SU-DHL-6 (cell line): ENCODE results near the gene ELF4.

Experiments used
- H2AFZ ChIP-seq: fragments of 200-600 bp; sonication (generic); 2 replicates; pipeline ENCODE4 v1.6.1; 2014; ENCODE audit warnings: low read depth, mild to moderate bottlenecking, moderate library complexity, mixed read lengths, antibody characterized with exemption, low read length; ENCODE audit not compliant: severe bottlenecking
- H3F3A ChIP-seq: fragments of 200-600 bp; shearing (Covaris generic); 2 replicates; pipeline ENCODE4 v1.6.0; 2016; ENCODE audit warnings: antibody characterized with exemption, mild to moderate bottlenecking; ENCODE audit not compliant: insufficient read depth
- H3K27ac ChIP-seq: fragments of 200-600 bp; sonication (generic); 2 replicates; pipeline ENCODE4 v1.5.1; 2016; ENCODE audit warnings: low read depth, mild to moderate bottlenecking, low read length, moderate library complexity, mixed read lengths
- H3K27me3 ChIP-seq: fragments of 200-600 bp; sonication (generic), shearing (Covaris generic); 2 replicates; pipeline ENCODE4 v1.6.0; 2014; ENCODE audit warnings: mild to moderate bottlenecking, low read length
- H3K36me3 ChIP-seq: fragments of 200-600 bp; sonication (generic); 2 replicates; pipeline ENCODE4 v1.6.1; 2014; ENCODE audit warnings: mild to moderate bottlenecking, low read length, mixed read lengths
- H3K4me2 ChIP-seq: fragments of 300-600, 200-600 bp; shearing (Covaris generic), sonication (generic); 2 replicates; pipeline ENCODE4 v1.6.0; 2014; ENCODE audit warnings: low read length, low read depth, mild to moderate bottlenecking; ENCODE audit not compliant: poor library complexity, severe bottlenecking
- H3K4me3 ChIP-seq: fragments of 200-600 bp; sonication (generic); 2 replicates; pipeline ENCODE4 v1.5.1; 2014; ENCODE audit warnings: antibody characterized with exemption, low read length, mild to moderate bottlenecking, mixed read lengths; ENCODE audit not compliant: insufficient read depth, poor library complexity, severe bottlenecking
- H3K79me2 ChIP-seq: fragments of 200-600 bp; sonication (generic); 2 replicates; pipeline ENCODE4 v1.6.1; 2014; ENCODE audit warnings: mild to moderate bottlenecking, low read length, moderate library complexity; ENCODE audit not compliant: insufficient read depth
- H3K9ac ChIP-seq: fragments of 200-600 bp; sonication (generic); 2 replicates; pipeline ENCODE4 v1.7.0; 2014; ENCODE audit warnings: mild to moderate bottlenecking, low read length
- H3K9me2 ChIP-seq: fragments of 200-600 bp; sonication (generic); replicated peaks from 2 replicates; pipeline ENCODE4 v1.6.1; 2014; ENCODE audit warnings: low read length; ENCODE audit not compliant: insufficient read depth
- H3K9me3 ChIP-seq: fragments of 200-600 bp; sonication (generic); 2 replicates; pipeline ENCODE4 v1.6.1; 2014; ENCODE audit warnings: low read length, mixed read lengths; ENCODE audit not compliant: insufficient read depth
- H4K20me1 ChIP-seq: fragments of 200-600 bp; sonication (generic); 2 replicates; pipeline ENCODE4 v1.6.1; 2014; ENCODE audit warnings: low read depth, mild to moderate bottlenecking, antibody characterized with exemption, low read length, moderate library complexity, mixed read lengths
- EZH2phosphoT487 ChIP-seq: fragments of 200-600 bp; sonication (generic), shearing (Covaris generic); conservative IDR thresholded peaks from 2 replicates; pipeline ENCODE4 v1.6.1; 2018; ENCODE audit warnings: mild to moderate bottlenecking, antibody characterized with exemption, low read length, moderate library complexity, mixed read lengths
- TF ChIP-seq, protein P1 (sequence below): fragments of 200-600 bp; sonication (generic); IDR thresholded peaks from one replicate; pipeline ENCODE4 v1.5.1; 2017; ENCODE audit warnings: antibody characterized with exemption, mild to moderate bottlenecking, low read length, moderate library complexity; ENCODE audit not compliant: insufficient read depth, poor library complexity, severe bottlenecking

Gene ELF4

DNA sequence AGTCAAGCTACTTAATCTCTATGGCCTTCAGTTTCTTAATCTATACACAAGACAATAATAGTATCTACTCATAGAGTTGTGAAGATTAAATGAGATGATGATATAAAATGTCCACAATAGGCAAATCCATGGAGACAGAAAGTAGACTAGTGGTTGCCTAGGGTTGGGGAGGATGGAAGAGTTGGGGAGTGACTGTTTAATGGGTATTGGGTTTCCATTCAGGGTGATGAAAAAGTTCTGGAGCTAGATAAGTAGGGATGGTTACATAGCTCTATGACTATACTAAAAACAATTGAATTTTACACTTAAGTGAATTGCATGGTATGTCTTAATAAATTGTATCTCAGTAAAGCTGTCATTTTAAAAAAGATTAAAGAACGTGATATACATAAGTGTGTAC, 92.2 kb downstream of the ELF4 start:
- no peaks in the 10 kb centered on the region for H3F3A ChIP-seq
- no peaks in the 10 kb centered on the region for H3K9me2 ChIP-seq
- H3K9me3 ChIP-seq, result no peaks in the 10 kb centered on the region
- H3K9ac ChIP-seq, result no peak overlapping the region
- no peaks in the 10 kb centered on the region for H4K20me1 ChIP-seq
- no peaks in the 10 kb centered on the region for H3K27me3 ChIP-seq
- no peak overlapping the region for H2AFZ ChIP-seq
- H3K27ac ChIP-seq, result no peak overlapping the region
- no peak overlapping the region for H3K4me2 ChIP-seq
- H3K79me2 ChIP-seq, result no peaks in the 10 kb centered on the region
- no peak for TF ChIP-seq EZH2phosphoT487
- TF ChIP-seq, protein P1, sequence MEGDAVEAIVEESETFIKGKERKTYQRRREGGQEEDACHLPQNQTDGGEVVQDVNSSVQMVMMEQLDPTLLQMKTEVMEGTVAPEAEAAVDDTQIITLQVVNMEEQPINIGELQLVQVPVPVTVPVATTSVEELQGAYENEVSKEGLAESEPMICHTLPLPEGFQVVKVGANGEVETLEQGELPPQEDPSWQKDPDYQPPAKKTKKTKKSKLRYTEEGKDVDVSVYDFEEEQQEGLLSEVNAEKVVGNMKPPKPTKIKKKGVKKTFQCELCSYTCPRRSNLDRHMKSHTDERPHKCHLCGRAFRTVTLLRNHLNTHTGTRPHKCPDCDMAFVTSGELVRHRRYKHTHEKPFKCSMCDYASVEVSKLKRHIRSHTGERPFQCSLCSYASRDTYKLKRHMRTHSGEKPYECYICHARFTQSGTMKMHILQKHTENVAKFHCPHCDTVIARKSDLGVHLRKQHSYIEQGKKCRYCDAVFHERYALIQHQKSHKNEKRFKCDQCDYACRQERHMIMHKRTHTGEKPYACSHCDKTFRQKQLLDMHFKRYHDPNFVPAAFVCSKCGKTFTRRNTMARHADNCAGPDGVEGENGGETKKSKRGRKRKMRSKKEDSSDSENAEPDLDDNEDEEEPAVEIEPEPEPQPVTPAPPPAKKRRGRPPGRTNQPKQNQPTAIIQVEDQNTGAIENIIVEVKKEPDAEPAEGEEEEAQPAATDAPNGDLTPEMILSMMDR, result no peak
- H3K4me3 ChIP-seq, result no peak overlapping the region
- H3K36me3 ChIP-seq, result no peaks in the 10 kb centered on the region

DNA sequence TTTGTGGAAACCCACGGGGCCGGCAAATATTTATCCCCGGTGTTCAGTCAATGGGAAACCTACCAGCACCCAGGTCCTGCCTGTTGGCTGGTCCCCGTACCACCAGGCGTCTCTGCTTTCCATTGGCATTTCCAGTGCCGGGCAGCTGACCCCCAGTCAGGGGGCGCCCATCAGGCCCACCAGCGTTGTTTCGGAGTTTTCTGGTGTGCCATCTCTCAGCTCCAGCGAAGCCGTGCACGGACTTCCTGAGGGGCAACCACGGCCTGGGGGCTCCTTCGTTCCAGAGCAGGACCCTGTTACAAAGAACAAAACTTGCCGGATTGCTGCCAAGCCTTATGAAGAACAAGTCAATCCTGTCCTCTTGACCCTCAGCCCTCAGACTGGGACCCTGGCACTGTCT, 95.1 kb downstream of the ELF4 start:
- no peaks in the 10 kb centered on the region for H3K9me2 ChIP-seq
- H2AFZ ChIP-seq, result no peak overlapping the region
- H3F3A ChIP-seq, result no peaks in the 10 kb centered on the region
- no peaks in the 10 kb centered on the region for H3K9me3 ChIP-seq
- no peaks in the 10 kb centered on the region for H3K79me2 ChIP-seq
- H3K27me3 ChIP-seq, result no peaks in the 10 kb centered on the region
- no peak overlapping the region for H3K27ac ChIP-seq
- no peak overlapping the region for H3K4me3 ChIP-seq
- no peaks in the 10 kb centered on the region for H3K36me3 ChIP-seq
- no peak for TF ChIP-seq EZH2phosphoT487
- TF ChIP-seq, protein P1, result no peak
- H4K20me1 ChIP-seq, result no peaks in the 10 kb centered on the region
- H3K9ac ChIP-seq, result no peak overlapping the region
- H3K4me2 ChIP-seq, result no peak overlapping the region
